Head of caudate nucleus (tissue), 42 donors: ENCODE results near the gene LCN10.
"Not testable (repeated sequence)": the region's sequence is repeated elsewhere in the genome, so short reads cannot be mapped to it uniquely, and the experiment has no call there.

ENCODE experiments used
- DNase-seq, 42 donors: peaks; one replicate each; pipeline versions ENCODE4 v3.0.0 to v3.0.0-alpha.2; 2020 to 2021; ENCODE audit warnings: mixed read lengths in 7 of 42
- intact Hi-C: fragments of 100-400 bp; cut with DNase I; formaldehyde crosslinking; loops from one replicate; pipeline ENCODE4 v1.15.0; 2022

LCN10 gene

GRCh38 chr9:136712690-136713544 is 29.8 kb downstream of the LCN10 start:
- no peak for DNase-seq
- intact Hi-C loops, result no loop called here

DNA sequence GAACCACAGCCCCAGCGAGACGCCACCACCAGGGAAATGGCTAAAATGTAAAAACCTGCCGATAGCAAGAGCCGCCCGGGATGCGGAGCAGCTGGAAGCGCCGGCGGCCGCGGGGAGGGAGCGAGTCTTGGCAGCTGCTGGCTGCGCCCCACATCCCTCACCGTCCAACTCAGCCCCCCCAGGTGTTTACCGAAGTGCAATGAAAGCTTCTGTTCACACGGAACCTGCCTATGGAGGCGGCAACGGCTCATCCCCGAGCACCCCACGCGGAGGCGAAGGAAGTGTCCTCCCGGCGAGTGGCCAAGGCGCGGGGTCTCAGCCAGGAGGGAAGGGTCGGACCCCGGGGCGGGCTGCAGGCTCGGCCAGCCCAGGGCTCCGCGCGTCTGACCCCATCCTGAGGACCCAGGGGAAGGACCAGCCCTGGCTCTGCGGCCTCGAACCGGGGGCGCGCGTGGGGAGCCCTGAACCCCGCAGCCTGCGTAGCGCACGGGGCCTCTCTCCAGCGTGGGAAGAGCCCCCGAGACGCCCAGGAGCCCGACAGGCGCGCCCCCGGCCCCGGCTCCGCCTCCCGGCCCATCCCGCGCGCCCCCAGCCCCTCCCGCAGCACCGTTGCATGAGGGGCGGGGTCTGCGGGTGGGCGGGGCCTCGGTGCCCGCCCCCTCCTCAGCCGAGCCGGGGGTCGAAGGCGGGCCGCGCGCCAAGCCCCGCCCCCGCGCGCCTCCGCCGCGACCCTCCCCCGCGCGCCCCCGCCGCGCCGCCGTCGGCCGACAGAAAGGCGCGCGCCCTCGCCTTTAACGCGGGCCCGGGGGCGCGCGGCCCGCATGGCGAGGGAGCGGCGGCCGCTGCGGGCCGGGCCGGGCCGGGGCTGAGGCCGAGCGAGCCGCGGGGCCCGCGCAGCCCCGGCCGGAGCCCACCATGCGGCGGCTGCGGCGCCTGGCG is 30.7 kb downstream of the LCN10 start, which contains the start of gene DIPK1B:
Gene DIPK1B (plus strand): TSS at position 822 of the 939 bp plus-strand sequence. CDS start 94 bp downstream, at position 916.
- intact Hi-C loops, result no loop called here
- DNase-seq, result peak in 13 of 42 donors; percentile 19 to 67 (median 45)

GRCh38 chr9:136711219-136711648 is 31.5 kb downstream of the LCN10 start:
- DNase-seq, intact Hi-C loops: not testable (repeated sequence)

GRCh38 chr9:136710543-136710942 is 32.2 kb downstream of the LCN10 start:
- DNase-seq, result no peak
- intact Hi-C loops, result no loop called here

DNA sequence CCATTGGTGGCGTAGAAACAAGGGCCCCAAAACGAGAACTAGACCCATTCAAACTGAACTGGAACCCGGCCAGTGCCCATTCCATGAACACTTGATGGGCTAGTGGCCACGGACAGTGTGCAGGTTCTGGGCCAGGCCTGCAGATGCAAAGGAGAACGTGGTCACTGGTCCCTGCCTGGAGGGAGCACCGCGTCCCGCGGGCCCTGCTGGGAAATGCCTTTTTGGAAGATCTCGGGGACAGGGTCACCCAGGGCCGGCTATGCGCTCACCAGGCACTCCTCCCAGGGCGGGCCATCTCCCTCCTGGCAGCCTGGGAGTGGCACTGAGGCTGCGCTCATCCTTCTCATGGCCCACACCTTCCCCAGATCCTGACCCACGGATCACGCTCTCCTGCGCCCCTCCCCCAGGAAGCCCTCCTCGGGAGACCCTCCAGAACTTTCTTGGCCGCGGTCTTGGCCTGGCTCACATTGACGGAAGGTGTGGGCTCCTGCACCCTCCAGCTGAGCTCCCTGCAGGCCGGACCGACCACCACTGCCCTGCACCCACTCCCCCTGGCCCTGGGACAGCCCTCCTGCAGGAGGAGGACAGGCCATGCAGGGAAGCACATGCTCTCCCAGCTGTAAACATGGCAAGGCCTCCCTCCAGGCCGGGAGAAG is 33.2 kb downstream of the LCN10 start:
- no peak for DNase-seq
- intact Hi-C loops, result no loop called here

DNA sequence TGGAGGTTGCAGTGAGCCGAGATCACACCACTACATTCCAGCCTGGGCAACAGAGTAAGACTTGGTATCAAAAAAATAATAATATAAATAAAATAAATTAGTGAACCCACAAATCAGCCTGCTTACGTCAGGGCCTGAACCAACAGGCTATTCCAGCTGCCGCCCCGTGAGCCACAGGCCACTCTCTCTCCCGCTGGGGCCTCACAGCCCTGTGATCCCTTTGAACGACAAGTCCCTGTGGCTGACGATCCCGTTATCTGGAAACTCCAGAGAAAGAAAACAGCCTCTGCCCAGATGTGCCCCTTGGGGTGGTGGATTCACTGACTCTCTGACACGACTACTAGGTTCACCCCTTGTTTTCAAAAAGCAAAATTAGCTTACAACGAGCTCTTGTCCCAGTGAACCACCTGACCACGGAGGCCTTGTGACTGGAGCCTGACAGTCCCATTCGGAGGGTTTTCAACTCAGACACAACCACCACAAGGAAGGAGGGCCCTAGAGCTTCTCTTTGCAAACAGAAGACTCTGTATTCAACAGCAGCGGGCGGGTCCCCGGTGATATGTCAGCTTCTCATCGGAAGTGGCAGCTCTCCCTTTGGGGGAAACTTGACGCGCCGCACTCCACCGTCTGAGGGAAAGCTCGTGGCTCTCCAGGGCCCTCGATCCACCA is 34.8 kb downstream of the LCN10 start:
- no peak for DNase-seq

DNA sequence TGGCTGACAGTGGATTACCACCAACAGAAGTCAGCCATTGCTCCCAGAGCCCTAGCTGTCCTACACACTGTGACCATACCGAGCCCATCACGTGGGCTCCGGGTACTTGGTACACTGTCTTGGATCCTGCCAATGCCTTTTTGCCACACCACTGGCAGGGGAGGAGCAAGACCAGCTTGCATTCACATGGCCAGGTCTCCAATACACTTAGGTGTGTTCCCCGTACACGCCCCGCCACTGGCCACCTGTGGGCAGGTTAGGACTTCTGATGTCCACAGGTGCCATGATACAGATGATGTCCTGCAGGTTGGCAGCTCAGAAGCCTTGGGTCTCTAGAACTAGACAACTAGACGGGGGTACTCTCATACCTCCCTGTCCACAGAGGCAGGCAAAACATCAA is 35.7 kb downstream of the LCN10 start:
- DNase-seq, result no peak
- intact Hi-C loops, result no loop called here

More for the DNA sequence above, 34.8 kb downstream of the LCN10 start:
- intact Hi-C loops, result no loop called here

DNA sequence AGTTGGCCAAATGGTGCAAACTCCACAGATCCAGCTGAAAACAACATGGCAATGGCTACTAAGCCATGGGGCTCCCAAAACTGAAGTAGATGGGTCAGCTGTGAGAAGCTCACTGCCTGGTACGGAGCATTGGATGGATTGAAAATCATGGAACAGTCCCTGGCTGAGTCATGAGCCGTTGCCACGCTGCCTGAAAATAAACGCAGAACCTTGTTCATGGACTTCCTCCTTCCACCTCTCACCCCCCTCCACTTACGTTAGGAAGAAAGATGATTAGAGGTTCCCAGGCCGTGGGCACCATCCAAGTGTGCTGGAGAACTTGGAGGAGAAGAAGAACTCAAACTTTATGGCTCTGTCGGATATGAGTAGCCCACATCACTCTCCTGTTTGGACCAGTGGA is 37.2 kb downstream of the LCN10 start:
- intact Hi-C loops, result no loop called here
- DNase-seq, result no peak

- intact Hi-C loops, DNase-seq: not testable (repeated sequence)
These were observed 38.0 kb downstream of the LCN10 start for GRCh38 chr9:136704741-136705140.

GRCh38 chr9:136703276-136703860 is 39.4 kb downstream of the LCN10 start:
- intact Hi-C loops, result no loop called here
- DNase-seq, result no peak

- no peak for DNase-seq
- intact Hi-C loops, result no loop called here
These were observed 41.1 kb downstream of the LCN10 start for GRCh38 chr9:136701668-136702053.

DNA sequence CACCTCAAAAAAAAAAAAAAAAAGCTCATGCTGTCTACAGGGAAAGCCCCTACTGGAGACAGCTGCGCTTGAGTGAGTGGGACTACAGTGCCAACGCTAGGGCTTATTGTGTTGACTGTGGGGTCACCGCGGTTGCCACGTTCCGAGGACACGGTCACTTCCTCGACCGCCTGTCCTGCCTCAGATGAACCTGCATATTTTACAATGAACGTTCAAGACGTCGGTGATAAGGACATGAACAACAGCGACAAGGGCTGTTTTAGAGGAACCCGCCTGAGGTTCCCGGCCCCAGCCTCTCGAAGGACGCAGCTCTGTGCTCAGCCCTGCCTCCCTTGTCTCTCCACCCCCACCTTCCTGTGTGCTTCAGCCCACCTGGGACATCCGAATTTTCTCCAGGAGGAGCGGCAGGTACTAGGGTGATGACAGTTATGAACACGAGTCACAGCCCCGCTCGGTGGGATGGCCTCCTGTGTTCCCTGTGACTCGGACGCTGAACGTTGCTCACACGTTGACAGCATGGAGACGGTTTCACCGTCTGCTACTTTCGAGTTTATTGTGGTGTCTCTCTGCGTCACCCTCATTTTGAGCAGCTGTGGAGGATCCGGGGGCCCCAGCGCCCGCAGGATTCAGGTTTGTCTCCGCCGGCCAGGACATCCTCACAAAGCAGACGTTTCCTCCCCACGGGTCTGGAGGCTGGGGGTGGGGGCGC is 41.6 kb downstream of the LCN10 start:
- intact Hi-C loops, result no loop called here
- DNase-seq, result no peak

GRCh38 chr9:136700304-136700703 is 42.4 kb downstream of the LCN10 start:
- intact Hi-C loops, result no loop called here

DNA sequence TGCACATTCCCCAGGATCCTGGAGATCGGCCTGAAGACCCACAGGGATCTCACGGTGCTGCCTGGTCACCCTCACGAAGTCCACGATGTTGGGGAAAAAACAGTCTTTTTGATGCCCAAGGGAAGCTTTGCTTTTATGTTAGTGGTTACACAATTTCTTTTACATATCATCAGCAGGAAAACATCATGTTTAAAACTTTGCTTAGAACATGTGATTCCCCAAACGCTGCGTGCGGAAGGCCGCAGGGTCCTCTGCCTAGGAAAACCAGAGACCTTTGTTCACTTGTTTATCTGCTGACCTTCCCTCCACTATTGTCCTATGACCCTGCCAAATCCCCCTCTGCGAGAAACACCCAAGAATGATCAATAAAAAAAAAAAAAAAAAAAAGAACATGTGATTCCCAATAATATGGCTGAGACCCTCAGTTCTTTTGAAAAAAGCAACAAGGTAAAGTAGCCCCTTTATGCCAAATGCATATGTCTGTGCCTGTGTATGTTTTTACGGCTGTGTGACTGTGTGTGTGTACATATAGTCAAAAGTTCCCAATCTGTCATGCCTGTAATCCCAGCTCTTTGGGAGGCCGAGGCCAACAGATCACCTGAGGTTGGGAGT is 44.0 kb downstream of the LCN10 start:
- no peak for DNase-seq
- intact Hi-C loops, result no loop called here

More at GRCh38 chr9:136700304-136700703, 42.4 kb downstream of the LCN10 start:
- DNase-seq, result no peak

GRCh38 chr9:136697821-136698526 is 44.8 kb downstream of the LCN10 start:
- no peak for DNase-seq
- intact Hi-C loops, result no loop called here

GRCh38 chr9:136697146-136697820 is 45.5 kb downstream of the LCN10 start:
- intact Hi-C loops, result no loop called here
- DNase-seq, result no peak
